PC-3 (cell line): ENCODE data around the gene XPC. TPM values are rescaled to one million over a fixed set of nuclear protein-coding genes. Genes with fewer than 3 reads are reported as not detected.

ENCODE experiments used
- ATAC-seq: fragments of 200-7000 bp; cut with Tn5 transposase; 2 replicates; pipeline ENCODE4 v1.9.1; 2020; ENCODE audit warnings: mild to moderate bottlenecking, moderate library complexity
- BruUV-seq: library from RNA; stranded (reverse); fragments of 400-500 nt; replicated peaks from 2 replicates; lab custom pipeline; 2021; lab: Mats Ljungman, UMichigan
- CTCF ChIA-PET: fragments of 300-600 bp; sonication (Branson Sonifier 250); formaldehyde crosslinking; loops from one replicate; lab custom pipeline; 2022; ENCODE audit warnings: antibody characterized with exemption; lab: Charles Lee
- POLR2A ChIA-PET: fragments of 300-600 bp; sonication (Branson Sonifier 250); formaldehyde crosslinking; loops from one replicate; lab custom pipeline; 2022; ENCODE audit warnings: antibody characterized with exemption; ENCODE audit not compliant: unreplicated experiment; lab: Charles Lee
- DNase-seq: peaks from one replicate; pipeline ENCODE4 v3.0.0-alpha.2; 2015
- H2AFZ ChIP-seq: fragments of 300-600 bp; sonication (generic); 2 replicates; pipeline ENCODE4 v1.6.0; 2016; ENCODE audit warnings: antibody characterized with exemption, low read length
- H3F3A ChIP-seq: fragments of 300-600 bp; sonication (generic); one replicate; pipeline ENCODE4 v1.6.0; 2017; ENCODE audit warnings: antibody characterized with exemption, low read length, control low read depth, mild to moderate bottlenecking; ENCODE audit not compliant: unreplicated experiment
- H3K27ac ChIP-seq: fragments of 300-600 bp; sonication (generic); 2 replicates; pipeline ENCODE4 v1.5.1; 2016; ENCODE audit warnings: mild to moderate bottlenecking, low read length
- H3K27me3 ChIP-seq: fragments of 300-600 bp; sonication (generic); 2 replicates; pipeline ENCODE4 v1.6.1; 2016; ENCODE audit warnings: low read length, mixed read lengths
- H3K36me3 ChIP-seq: fragments of 300-600 bp; sonication (generic); 2 replicates; pipeline ENCODE4 v1.6.1; 2016; ENCODE audit warnings: low read depth, mixed run types, low read length, mixed read lengths
- H3K4me1 ChIP-seq: fragments of 300-600 bp; sonication (generic); 2 replicates; pipeline ENCODE4 v1.5.1; 2016; ENCODE audit warnings: low read length; ENCODE audit not compliant: insufficient read depth
- H3K4me2 ChIP-seq: fragments of 300-600 bp; sonication (generic); 2 replicates; pipeline ENCODE4 v1.6.0; 2016; ENCODE audit warnings: low read length
- H3K4me3 ChIP-seq: fragments of 300-600 bp; sonication (generic); 2 replicates; pipeline ENCODE4 v1.5.1; 2016; ENCODE audit warnings: mild to moderate bottlenecking, low read length, mixed read lengths
- H3K79me2 ChIP-seq: fragments of 300-600 bp; sonication (generic); 2 replicates; pipeline ENCODE4 v1.6.1; 2017; ENCODE audit warnings: low read length, mixed read lengths
- H3K9ac ChIP-seq: fragments of 300-600 bp; sonication (generic); 2 replicates; pipeline ENCODE4 v1.6.0; 2016; ENCODE audit warnings: mild to moderate bottlenecking, low read length
- H3K9me2 ChIP-seq: fragments of 300-600 bp; sonication (generic); replicated peaks from 2 replicates; pipeline ENCODE4 v1.6.1; 2016; ENCODE audit warnings: mixed run types, low read length, mixed read lengths
- H3K9me3 ChIP-seq: fragments of 300-600 bp; sonication (generic); 2 replicates; pipeline ENCODE4 v1.6.1; 2016; ENCODE audit warnings: low read length, mixed read lengths
- H4K20me1 ChIP-seq: fragments of 300-600 bp; sonication (generic); 2 replicates; pipeline ENCODE4 v1.6.1; 2016; ENCODE audit warnings: low read length, mixed read lengths
- CTCF ChIP-seq: fragments of 300-600 bp; sonication (generic); conservative IDR thresholded peaks from 2 replicates; pipeline ENCODE4 v1.5.1; 2017; ENCODE audit warnings: antibody characterized with exemption, low read depth, mild to moderate bottlenecking, low read length
- EZH2 ChIP-seq: fragments of 300-600 bp; sonication (generic); IDR thresholded peaks from one replicate; pipeline ENCODE4 v1.6.1; 2017; ENCODE audit warnings: antibody characterized with exemption, mild to moderate bottlenecking, low read length; ENCODE audit not compliant: unreplicated experiment
- EZH2phosphoT487 ChIP-seq: fragments of 300-600 bp; sonication (generic); IDR thresholded peaks from 2 replicates; pipeline ENCODE4 v1.6.1; 2018; ENCODE audit warnings: mild to moderate bottlenecking, antibody characterized with exemption, low read length, borderline replicate concordance
- intact Hi-C: fragments of 100-400 bp; cut with micrococcal nuclease; formaldehyde crosslinking; loops from 2 replicates; pipeline ENCODE4 v1.9.0; 2023
- total RNA-seq: library from RNA; depleted of rRNA; stranded (reverse); fragments of >200 nt; gene quantifications from 2 replicates; pipeline ENCODE4 v1.2.3, GENCODE V29; 2014

Gene XPC
- total RNA-seq, 1 experiment from 2014 or later, result 24.3 TPM

GRCh38 chr3:14131134-14131533 is 47.3 kb downstream of the XPC start:
- H2AFZ ChIP-seq, result no peak overlapping the region
- peaks cover 69% of the 10 kb centered on the region for H3K36me3 ChIP-seq
- DNase-seq, result no peak
- H3K27me3 ChIP-seq, result no peaks in the 10 kb centered on the region
- CTCF ChIA-PET, result no interaction called here
- H3K4me3 ChIP-seq, result no peak overlapping the region
- peaks cover 9% of the 10 kb centered on the region for H3K4me1 ChIP-seq
- H3K4me2 ChIP-seq, result no peak overlapping the region
- ATAC-seq, result no peak
- no peaks in the 10 kb centered on the region for H3K9me3 ChIP-seq
- BruUV-seq, result no TSS peak
- peaks cover 28% of the 10 kb centered on the region for H4K20me1 ChIP-seq
- POLR2A ChIA-PET, result no interaction called here
- no peaks in the 10 kb centered on the region for H3F3A ChIP-seq
- peaks cover 33% of the 10 kb centered on the region for H3K79me2 ChIP-seq
- H3K27ac ChIP-seq, result no peak overlapping the region
- intact Hi-C loops, result no loop called here
- H3K9ac ChIP-seq, result no peak overlapping the region
- TF ChIP-seq CTCF (no peak), EZH2phosphoT487 (no peak), EZH2 (no peak)
- no peaks in the 10 kb centered on the region for H3K9me2 ChIP-seq

- H3K27ac ChIP-seq, result no peak overlapping the region
- ChIA-PET CTCF (no interaction called here), POLR2A (no interaction called here)
- H3K9me2 ChIP-seq, result no peaks in the 10 kb centered on the region
- no peak overlapping the region for H3K9ac ChIP-seq
- no peak for ATAC-seq
- no peak for DNase-seq
- TF ChIP-seq EZH2phosphoT487 (no peak), EZH2 (no peak), CTCF (no peak)
- BruUV-seq, result no TSS peak
- no peak overlapping the region for H2AFZ ChIP-seq
- H3K36me3 ChIP-seq, result peaks cover 65% of the 10 kb centered on the region
- intact Hi-C loops, result no loop called here
- no peaks in the 10 kb centered on the region for H3F3A ChIP-seq
- no peak overlapping the region for H3K4me2 ChIP-seq
- H3K9me3 ChIP-seq, result no peaks in the 10 kb centered on the region
- peaks cover 37% of the 10 kb centered on the region for H3K79me2 ChIP-seq
- H3K4me1 ChIP-seq, result peaks cover 11% of the 10 kb centered on the region
- H4K20me1 ChIP-seq, result peaks cover 30% of the 10 kb centered on the region
- no peak overlapping the region for H3K4me3 ChIP-seq
- H3K27me3 ChIP-seq, result no peaks in the 10 kb centered on the region
Measured at GRCh38 chr3:14130707-14131106, 47.7 kb downstream of the XPC start.

GRCh38 chr3:14130230-14130629 is 48.2 kb downstream of the XPC start:
- Histone ChIP-seq H3K9me3 (no peaks in the 10 kb centered on the region), H3K27me3 (no peaks in the 10 kb centered on the region), H3K4me3 (no peak overlapping the region), H3F3A (no peaks in the 10 kb centered on the region), H3K9me2 (no peaks in the 10 kb centered on the region), H2AFZ (no peak overlapping the region), H3K79me2 (peaks cover 41% of the 10 kb centered on the region), H3K9ac (no peak overlapping the region), H3K27ac (no peak overlapping the region), H3K36me3 (peaks cover 60% of the 10 kb centered on the region), H3K4me1 (peaks cover 11% of the 10 kb centered on the region), H4K20me1 (peaks cover 30% of the 10 kb centered on the region), H3K4me2 (no peak overlapping the region)
- BruUV-seq, result no TSS peak
- intact Hi-C loops, result no loop called here
- DNase-seq, result no peak
- POLR2A ChIA-PET, result no interaction called here
- no peak for TF ChIP-seq EZH2phosphoT487
- TF ChIP-seq CTCF, result no peak
- CTCF ChIA-PET, result no interaction called here
- ATAC-seq, result no peak
